Breast epithelium (tissue), 4 donors: ENCODE measurements around the gene MAP6D1. TPM values are rescaled to one million over a fixed set of nuclear protein-coding genes. Genes with fewer than 3 reads are reported as not detected.

Source experiments
- DNase-seq, 2 donors: peaks; one replicate each; pipeline ENCODE4 v3.0.0-alpha.2; 2019; ENCODE audit warnings: low spot score in 2 of 2
- H3K27ac ChIP-seq, 2 donors: fragments of 200-600 bp; sonication (generic) in 1 of 2; one replicate each; pipeline ENCODE4 v1.5.1; 2016 to 2019; ENCODE audit warnings: mild to moderate bottlenecking in 1 of 2
- H3K27me3 ChIP-seq, 2 donors: fragments of 200-600 bp; sonication (generic) in 1 of 2; one replicate each; pipeline versions ENCODE4 v1.5.1 to v1.6.0; 2017 to 2019; ENCODE audit warnings: control low read depth in 1 of 2, mild to moderate bottlenecking in 1 of 2
- H3K36me3 ChIP-seq: fragments of 200-600 bp; one replicate; pipeline ENCODE4 v1.5.1; 2019
- H3K4me1 ChIP-seq, 2 donors: fragments of 200-600 bp; sonication (generic); one replicate each; pipeline ENCODE4 v1.5.1; 2016 to 2019; ENCODE audit warnings: control low read depth in 1 of 2
- H3K4me3 ChIP-seq, 3 donors: fragments of 200-600 bp; sonication (generic); 1 replicate in 2 of 3; 2 replicates in 1 of 3; pipeline ENCODE4 v1.5.1; 2016 to 2019; ENCODE audit warnings: mild to moderate bottlenecking in 3 of 3, moderate library complexity in 2 of 3
- H3K9me3 ChIP-seq, 2 donors: fragments of 200-600 bp; sonication (generic) in 1 of 2; one replicate each; pipeline ENCODE4 v1.5.1; 2016 to 2019; ENCODE audit warnings: control low read depth in 1 of 2
- POLR2A ChIP-seq: fragments of 450-650 bp; IDR thresholded peaks from one replicate; pipeline ENCODE4 v1.6.1; 2016; ENCODE audit warnings: antibody characterized with exemption, mild to moderate bottlenecking, moderate library complexity
- POLR2AphosphoS5 ChIP-seq, 3 donors: sonication (generic); formaldehyde crosslinking; IDR thresholded peaks; one replicate each; pipeline ENCODE4 v1.6.1; 2017; ENCODE audit warnings: antibody characterized with exemption in 3 of 3
- intact Hi-C: fragments of 100-400 bp; cut with DNase I; formaldehyde crosslinking; loops from one replicate; pipeline ENCODE4 v1.15.1; 2023; ENCODE audit warnings: low total_unique reads
- total RNA-seq, 3 donors: library from RNA; depleted of rRNA; stranded (reverse); fragments of >200 nt; gene quantifications; one replicate each; pipeline ENCODE4 v1.1.0, GENCODE V29; 2016
- TF ChIP-seq, protein P1 (sequence below), 3 donors: fragments of 450-650 bp; IDR thresholded peaks; one replicate each; pipeline ENCODE4 v1.5.1; 2016 to 2017; ENCODE audit warnings: antibody characterized with exemption in 3 of 3, mild to moderate bottlenecking in 3 of 3, moderate library complexity in 3 of 3

MAP6D1 gene
- 1 to 10 TPM in 2 of 3 donors, under 1 TPM in 1; 0.33 to 2.1 (median 1.8) TPM for total RNA-seq

DNA sequence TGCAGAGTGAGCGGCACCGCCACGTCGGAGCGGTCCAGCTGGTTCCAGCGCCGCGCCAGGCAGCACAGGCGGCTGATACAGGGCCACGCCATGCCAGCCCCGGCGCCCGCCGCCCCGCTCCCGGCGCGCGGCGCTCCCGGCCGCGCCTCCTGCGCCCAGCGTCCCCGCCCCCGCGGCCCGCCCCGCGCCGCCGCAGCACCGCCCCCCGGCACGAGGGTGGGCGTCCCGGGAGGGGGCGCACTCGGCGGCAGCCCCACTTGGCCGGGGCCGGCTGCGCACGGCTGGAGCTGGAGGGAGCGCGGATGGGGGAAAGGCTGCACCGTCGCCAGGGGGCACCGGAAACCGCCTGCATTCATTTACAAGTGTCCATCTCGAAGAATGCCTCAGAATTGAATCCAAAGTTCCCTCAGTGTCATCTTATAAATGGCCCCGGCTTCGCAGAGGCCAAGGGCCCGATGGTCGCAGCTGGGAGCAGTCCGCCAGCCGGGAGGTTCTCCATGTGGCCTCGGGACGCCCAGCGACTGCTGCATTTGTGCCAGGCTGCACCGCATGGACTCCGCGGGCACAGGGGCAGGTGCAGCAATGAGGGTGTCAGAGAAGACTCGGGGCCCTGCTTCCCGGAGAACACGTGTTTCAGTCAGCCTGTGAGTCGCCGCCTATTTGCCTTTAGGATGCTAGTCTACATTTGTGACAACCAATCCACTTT is at the start of gene MAP6D1:
MAP6D1 (minus strand) TSS at position 122 of the 706 bp plus-strand sequence; CDS start at position 92, 30 bp downstream.
- no peak for DNase-seq
- intact Hi-C loops, result no loop called here
- H3K4me3 ChIP-seq, result peak within 1 kb of the TSS; percentile 52 to 79 (median 66)
- no peaks in the 10 kb centered on the region for H3K36me3 ChIP-seq
- H3K4me1 ChIP-seq, result peaks cover 0 to 4% of the 10 kb centered on the region in 2 donors
- H3K27ac ChIP-seq, result peak within 1 kb of the TSS in 1 of 2 donors; percentile 34
- no peaks in the 10 kb centered on the region for H3K9me3 ChIP-seq
- H3K27me3 ChIP-seq, result no peaks in the 10 kb centered on the region
- no peak for TF ChIP-seq POLR2A
- TF ChIP-seq, protein P1, sequence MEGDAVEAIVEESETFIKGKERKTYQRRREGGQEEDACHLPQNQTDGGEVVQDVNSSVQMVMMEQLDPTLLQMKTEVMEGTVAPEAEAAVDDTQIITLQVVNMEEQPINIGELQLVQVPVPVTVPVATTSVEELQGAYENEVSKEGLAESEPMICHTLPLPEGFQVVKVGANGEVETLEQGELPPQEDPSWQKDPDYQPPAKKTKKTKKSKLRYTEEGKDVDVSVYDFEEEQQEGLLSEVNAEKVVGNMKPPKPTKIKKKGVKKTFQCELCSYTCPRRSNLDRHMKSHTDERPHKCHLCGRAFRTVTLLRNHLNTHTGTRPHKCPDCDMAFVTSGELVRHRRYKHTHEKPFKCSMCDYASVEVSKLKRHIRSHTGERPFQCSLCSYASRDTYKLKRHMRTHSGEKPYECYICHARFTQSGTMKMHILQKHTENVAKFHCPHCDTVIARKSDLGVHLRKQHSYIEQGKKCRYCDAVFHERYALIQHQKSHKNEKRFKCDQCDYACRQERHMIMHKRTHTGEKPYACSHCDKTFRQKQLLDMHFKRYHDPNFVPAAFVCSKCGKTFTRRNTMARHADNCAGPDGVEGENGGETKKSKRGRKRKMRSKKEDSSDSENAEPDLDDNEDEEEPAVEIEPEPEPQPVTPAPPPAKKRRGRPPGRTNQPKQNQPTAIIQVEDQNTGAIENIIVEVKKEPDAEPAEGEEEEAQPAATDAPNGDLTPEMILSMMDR (IDR thresholded peaks at IDR 0.05), result no peak
- TF ChIP-seq POLR2AphosphoS5 (IDR thresholded peaks at IDR 0.05), result no peak

DNA sequence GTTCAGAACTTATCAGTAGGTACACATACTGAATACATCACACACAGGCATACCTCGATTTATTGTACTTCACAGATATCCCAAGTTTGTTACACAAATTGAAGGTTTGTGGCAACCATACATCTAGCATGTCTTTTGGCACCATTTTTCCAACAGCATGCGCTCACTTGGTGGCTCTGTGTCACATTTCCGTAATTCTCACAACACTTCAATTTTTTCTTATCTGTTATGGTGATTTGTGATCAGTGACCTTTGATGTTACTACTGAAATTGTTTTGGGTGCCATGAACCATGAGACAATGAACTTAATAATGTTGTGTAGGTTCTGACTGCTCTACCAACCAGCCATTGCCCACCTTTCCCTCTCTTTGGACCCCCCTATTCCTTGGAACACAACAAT is 48.5 kb upstream of the MAP6D1 start:
- Histone ChIP-seq H3K27me3 (no peaks in the 10 kb centered on the region), H3K4me1 (peaks cover 0 to 2% of the 10 kb centered on the region in 2 donors), H3K36me3 (no peaks in the 10 kb centered on the region), H3K27ac (no peak overlapping the region), H3K4me3 (no peak overlapping the region), H3K9me3 (no peaks in the 10 kb centered on the region)
- intact Hi-C loops, result no loop called here
- no peak for DNase-seq
- TF ChIP-seq POLR2AphosphoS5 (IDR thresholded peaks at IDR 0.05) (no peak), POLR2A (no peak)
- TF ChIP-seq, protein P1 (IDR thresholded peaks at IDR 0.05), result no peak

DNA sequence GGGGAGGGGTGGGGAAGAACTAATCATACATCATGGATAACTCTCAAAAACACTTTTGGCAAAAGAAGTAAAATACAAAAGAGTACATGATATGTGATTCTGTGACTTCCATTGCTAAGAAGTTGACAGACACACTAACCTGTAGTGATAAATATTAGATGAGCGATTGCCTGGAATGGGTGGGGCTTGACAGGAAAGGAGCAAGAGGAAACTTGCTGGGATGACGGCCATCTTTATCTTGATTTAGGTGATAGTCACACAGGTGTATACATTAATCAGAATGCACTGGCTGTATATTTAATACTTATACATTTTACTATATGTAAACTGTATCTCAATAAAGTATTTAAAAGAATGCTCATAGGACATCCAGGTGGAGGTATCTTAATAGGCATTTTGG is 46.2 kb upstream of the MAP6D1 start:
- H3K4me3 ChIP-seq, result no peak overlapping the region
- intact Hi-C loops, result no loop called here
- TF ChIP-seq POLR2A (no peak), POLR2AphosphoS5 (IDR thresholded peaks at IDR 0.05) (no peak)
- TF ChIP-seq, protein P1 (IDR thresholded peaks at IDR 0.05), result no peak

DNA sequence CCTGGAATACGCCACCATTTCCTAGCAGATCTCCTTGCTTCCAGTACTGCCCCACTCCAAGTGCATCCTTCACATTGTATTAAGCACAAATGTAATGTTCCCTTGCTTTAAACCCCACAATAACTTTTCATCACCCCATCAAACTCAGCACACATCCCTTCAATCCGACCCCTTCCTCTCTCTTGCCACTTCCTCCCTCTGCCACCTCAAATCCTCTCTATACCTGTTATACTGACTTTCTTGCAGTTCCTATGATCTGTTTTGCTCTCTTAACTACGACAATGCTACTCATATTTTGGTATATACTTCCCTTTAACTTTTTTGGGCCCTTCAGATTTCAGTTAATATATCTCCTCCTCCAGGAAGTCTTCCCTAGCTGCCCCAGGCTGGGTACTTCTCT is 45.2 kb upstream of the MAP6D1 start:
- H3K36me3 ChIP-seq, result no peaks in the 10 kb centered on the region
- H3K9me3 ChIP-seq, result no peaks in the 10 kb centered on the region
- no peak overlapping the region for H3K27ac ChIP-seq
- H3K4me1 ChIP-seq, result peaks cover 0 to 2% of the 10 kb centered on the region in 2 donors
- TF ChIP-seq, protein P1 (IDR thresholded peaks at IDR 0.05), result no peak
- TF ChIP-seq POLR2AphosphoS5 (IDR thresholded peaks at IDR 0.05), result no peak
- no peak for TF ChIP-seq POLR2A
- no peaks in the 10 kb centered on the region for H3K27me3 ChIP-seq
- intact Hi-C loops, result no loop called here
- no peak overlapping the region for H3K4me3 ChIP-seq
- no peak for DNase-seq

More for the DNA sequence above, 46.2 kb upstream of the MAP6D1 start:
- no peak for DNase-seq
- H3K27me3 ChIP-seq, result no peaks in the 10 kb centered on the region
- H3K27ac ChIP-seq, result no peak overlapping the region
- H3K36me3 ChIP-seq, result no peaks in the 10 kb centered on the region
- no peaks in the 10 kb centered on the region for H3K9me3 ChIP-seq
- H3K4me1 ChIP-seq, result peaks cover 0 to 2% of the 10 kb centered on the region in 2 donors

DNA sequence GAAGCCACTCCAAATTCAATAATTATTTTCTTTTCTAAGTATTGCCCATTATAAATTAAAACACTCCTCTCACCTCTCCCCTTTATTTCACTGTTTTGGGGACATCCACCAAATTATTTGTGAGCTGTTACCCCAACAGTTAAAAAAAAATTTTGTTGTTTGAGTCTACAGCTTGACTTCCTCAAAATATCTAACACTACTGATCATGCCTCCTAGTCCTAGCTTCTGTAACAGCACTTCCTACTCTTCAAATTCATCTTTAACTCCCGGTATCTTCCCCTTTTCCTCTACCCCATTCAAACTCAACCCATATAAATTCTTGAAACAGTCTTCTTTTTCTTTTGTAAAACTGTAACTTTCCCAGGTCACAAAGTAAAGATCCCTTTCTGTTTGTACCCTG is 43.4 kb upstream of the MAP6D1 start:
- Histone ChIP-seq H3K4me1 (peaks cover 0 to under 1% of the 10 kb centered on the region in 2 donors), H3K9me3 (no peaks in the 10 kb centered on the region), H3K27me3 (no peaks in the 10 kb centered on the region), H3K4me3 (no peak overlapping the region), H3K36me3 (no peaks in the 10 kb centered on the region), H3K27ac (no peak overlapping the region)
- TF ChIP-seq POLR2A (no peak), POLR2AphosphoS5 (IDR thresholded peaks at IDR 0.05) (no peak)
- TF ChIP-seq, protein P1 (IDR thresholded peaks at IDR 0.05), result no peak
- intact Hi-C loops, result no loop called here
- DNase-seq, result no peak
